ENCODE measurements around the gene ZNF595.
A peak's percentile ranks its signal among the peaks of the same experiment; 100 is the strongest.
"Not testable (repeated sequence)": the region's sequence is repeated elsewhere in the genome, so short reads cannot be mapped to it uniquely, and the experiment has no call there.

The ZNF595 gene

DNA sequence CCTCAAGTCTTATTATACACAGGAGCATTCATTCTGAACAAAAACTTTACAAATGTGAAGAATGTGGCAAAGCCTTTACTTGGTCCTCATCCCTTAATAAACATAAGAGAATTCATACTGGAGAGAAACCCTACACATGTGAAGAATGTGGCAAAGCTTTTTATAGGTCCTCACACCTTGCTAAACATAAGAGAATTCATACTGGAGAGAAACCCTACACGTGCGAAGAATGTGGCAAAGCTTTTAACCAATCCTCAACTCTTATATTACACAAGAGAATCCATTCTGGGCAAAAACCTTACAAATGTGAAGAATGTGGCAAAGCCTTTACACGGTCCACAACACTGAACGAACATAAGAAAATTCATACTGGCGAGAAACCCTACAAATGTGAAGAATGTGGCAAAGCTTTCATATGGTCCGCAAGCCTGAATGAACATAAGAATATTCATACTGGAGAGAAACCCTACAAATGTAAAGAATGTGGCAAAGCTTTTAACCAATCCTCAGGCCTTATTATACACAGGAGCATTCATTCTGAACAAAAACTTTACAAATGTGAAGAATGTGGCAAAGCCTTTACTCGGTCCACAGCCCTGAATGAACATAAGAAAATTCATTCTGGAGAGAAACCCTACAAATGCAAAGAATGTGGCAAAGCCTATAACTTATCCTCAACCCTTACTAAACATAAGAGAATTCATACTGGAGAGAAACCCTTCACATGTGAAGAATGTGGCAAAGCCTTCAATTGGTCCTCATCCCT is 33.6 kb downstream of the ZNF595 start:
- DNase-seq (ENCODE audit: low spot score): not testable (repeated sequence)

- no peak for DNase-seq (ENCODE audit: low spot score)
These were observed 45.3 kb downstream of the ZNF595 start for GRCh38 chr4:98386-98785.

- DNase-seq (ENCODE audit: low spot score): no peak
These were observed 46.7 kb downstream of the ZNF595 start for GRCh38 chr4:99863-100262.

GRCh38 chr4:107083-107443 is 53.9 kb downstream of the ZNF595 start:
- no peak for DNase-seq (ENCODE audit: low spot score)

DNA sequence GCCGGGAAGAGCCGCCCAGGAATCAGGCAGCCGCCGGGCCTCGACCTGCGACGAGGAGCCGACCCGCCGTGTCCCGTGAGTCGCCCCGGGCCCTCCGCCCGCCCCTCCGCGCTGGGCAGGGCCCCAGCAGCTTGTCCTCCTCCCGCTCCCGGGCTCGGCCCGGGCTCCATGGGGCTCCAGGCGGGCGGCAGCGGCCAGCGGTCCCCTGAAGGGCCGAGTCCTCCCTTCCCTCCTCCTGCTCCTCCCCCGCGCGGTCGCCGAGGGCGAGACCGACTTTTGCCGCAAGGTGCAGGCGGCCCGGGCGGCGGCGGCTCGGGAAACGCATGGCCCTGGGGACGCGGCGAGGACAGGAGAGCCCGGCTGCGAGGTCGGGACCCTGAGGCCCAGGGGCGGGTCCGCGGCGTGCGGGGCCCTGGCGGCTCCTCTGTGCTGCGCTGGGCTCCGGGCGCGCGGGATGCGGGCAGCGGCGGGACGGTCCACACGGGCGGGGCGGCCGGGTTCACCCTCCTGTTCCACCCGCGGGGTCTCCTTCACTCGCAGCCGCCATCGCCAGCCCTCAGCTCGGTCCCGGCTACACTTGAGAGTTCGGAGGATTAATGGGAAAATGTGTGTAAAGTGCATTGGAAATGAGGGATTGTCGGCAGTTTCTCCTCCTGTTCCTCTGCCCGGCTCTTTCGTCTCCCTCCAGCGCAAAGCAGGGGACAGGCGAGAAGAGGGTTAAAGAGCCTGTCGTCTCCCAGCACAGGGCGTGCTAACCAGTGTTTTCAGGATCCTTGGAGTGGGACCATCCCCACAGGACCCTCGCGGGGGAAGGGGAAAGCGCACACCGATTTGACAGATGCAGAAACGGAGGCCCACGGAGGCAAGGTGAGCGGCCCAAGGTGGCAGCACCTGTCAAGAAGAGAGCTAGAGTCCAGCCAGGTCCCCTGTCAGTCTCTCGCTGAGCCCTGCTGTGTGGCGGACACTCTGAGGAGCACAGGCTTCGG is 54.6 kb downstream of the ZNF595 start:
- no peak for DNase-seq (ENCODE audit: low spot score)

DNA sequence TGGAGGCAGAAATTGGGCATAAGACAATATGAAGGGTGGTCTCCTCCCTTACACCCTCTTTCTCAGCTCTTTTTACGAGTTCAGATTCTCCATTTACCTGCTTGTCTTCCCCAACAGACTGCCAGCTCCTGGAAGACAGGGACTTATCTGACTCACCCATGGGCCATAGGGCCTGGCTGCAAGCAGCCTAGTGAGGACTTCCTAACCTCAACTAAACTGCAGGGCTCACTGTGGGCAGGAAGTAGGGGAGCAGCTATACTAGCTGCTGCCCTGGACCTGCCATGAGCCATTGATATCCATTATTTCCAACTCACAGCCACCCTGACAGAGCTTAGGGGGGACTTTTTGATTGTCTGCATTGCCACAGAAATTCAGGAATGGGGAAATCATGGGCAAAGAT is 59.6 kb downstream of the ZNF595 start:
- DNase-seq (ENCODE audit: low spot score): no peak

DNA sequence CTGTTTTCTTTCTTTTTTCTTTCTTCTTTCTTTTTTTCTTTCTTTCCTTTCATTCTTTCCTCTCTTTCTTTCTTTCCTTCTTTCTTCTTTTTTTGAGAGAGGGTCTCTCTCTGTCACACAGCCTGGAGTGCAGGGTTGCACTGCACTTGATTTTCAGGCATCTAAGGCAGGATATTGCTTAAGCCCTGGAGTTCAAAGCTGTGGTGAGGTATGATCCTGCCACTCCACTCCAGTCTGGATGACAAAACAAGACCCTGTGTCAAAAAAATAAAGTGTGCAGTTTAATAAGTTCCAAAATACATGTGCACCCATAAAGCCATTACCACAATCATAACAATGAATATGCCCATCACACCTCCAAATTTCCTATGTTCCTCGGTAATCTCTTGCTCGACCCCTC is 60.6 kb downstream of the ZNF595 start:
- DNase-seq (ENCODE audit: low spot score): no peak

DNA sequence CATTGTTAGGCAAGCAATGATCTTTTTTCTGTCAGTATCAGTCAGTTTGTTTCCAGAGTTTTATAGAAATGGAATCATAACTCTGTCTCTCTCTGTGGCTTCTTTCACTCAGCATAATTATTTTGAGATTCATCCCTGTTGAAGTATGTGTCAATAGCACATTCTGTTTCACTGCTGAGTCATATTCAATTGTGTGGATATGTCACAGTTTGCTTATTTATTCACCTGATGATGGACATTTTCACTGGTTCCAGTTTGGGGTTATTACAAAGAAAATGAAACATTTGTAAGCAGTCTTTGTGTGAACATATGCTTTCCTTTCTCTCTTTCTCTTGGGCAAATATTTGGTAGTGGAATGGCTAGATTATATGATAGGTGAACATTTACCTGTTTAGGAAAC is 61.0 kb downstream of the ZNF595 start:
- no peak for DNase-seq (ENCODE audit: low spot score)

DNA sequence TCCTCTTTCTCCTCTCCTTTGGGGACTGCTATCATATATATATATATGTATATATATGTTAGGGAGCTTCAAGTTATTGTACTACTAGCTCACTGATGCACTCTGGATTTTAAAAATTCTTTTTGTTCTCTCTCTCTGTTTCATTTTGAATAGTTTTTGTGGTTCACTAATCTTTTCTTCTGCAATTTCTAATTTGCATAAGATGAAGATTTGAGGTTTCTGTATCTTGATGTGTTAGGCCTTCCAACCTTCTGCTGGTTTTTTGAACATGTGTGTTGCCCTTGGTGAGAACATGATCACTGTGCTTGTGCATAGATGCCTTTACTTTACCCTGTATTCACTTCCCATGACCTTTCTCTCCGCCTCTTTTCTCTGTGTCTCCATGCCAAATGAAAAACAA is 63.4 kb downstream of the ZNF595 start:
- DNase-seq (ENCODE audit: low spot score): no peak

- no peak for DNase-seq (ENCODE audit: low spot score)
These were observed 67.5 kb downstream of the ZNF595 start for GRCh38 chr4:120616-121015.

GRCh38 chr4:121408-122084 is 68.4 kb downstream of the ZNF595 start:
- DNase-seq (ENCODE audit: low spot score): no peak

GRCh38 chr4:123922-124274 is 70.8 kb downstream of the ZNF595 start:
- not testable (repeated sequence) for DNase-seq (ENCODE audit: low spot score)

GRCh38 chr4:124275-125081 is 71.4 kb downstream of the ZNF595 start, which contains the start of gene ZNF718:
Gene ZNF718, plus strand, starts transcription at chr4:124501. Its CDS starts 170 bp downstream, at chr4:124671.
- DNase-seq (ENCODE audit: low spot score): peak; percentile 72

DNA sequence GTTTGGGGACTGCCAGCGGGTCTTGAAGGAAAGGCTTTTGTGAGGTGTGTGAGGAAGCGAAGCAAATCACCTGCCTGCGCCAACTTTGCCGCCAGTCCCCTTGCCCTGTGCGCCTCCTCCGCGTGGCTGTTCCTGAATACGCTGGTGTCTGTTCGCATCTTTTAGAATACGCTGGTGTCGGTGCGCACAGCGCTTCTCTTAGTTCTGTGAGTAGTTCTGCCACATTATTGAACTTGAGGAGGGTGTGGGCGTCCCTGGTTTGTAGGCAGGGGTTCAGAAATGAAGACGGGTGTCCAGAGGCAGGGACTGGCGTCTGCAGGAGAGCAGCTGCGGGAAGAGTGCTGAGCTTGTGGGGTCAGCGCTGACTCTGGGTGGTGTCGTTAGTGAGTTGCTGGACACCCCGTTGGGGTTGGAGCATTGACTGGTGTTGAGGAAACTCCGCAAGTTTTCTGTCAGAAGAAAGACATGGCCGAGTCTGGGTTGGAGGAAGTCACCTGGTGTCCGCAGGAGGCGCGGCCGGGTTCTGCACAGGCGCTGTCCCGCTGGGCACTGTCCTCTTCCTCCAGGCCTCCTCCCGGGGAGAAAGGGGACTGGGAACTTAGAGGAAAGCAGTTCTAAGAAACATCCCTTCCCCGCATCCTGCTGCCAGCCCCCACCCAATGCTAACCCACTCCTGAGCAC is 72.1 kb downstream of the ZNF595 start:
- no peak for DNase-seq (ENCODE audit: low spot score)

GRCh38 chr4:125833-126232 is 72.7 kb downstream of the ZNF595 start:
- no peak for DNase-seq (ENCODE audit: low spot score)

DNA sequence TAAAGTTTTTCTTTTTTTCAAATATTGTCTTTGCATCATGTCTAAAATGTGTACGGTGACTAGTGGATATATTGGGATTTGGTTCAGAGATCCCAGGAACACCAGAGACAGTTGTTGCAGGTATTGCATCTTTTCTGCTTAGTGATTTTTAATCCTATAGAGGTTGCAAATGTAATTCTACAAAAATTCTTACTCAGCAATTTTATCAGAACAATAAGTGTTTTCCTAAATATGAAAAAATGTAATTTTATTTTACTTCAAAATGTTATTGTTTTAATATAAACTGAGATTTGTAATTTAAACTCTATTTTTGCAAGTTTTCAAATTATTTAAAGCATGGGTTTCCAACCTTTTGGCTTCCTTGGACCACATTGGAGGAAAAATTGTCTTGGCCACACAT is 79.4 kb downstream of the ZNF595 start:
- no peak for DNase-seq (ENCODE audit: low spot score)

Measured in LoVo (cell line).